ENCODE data around the gene HOXB13.

GRCh38 chr17:48715496-48716399 is 12.8 kb downstream of the HOXB13 start:
- TF ChIP-seq, protein P1, sequence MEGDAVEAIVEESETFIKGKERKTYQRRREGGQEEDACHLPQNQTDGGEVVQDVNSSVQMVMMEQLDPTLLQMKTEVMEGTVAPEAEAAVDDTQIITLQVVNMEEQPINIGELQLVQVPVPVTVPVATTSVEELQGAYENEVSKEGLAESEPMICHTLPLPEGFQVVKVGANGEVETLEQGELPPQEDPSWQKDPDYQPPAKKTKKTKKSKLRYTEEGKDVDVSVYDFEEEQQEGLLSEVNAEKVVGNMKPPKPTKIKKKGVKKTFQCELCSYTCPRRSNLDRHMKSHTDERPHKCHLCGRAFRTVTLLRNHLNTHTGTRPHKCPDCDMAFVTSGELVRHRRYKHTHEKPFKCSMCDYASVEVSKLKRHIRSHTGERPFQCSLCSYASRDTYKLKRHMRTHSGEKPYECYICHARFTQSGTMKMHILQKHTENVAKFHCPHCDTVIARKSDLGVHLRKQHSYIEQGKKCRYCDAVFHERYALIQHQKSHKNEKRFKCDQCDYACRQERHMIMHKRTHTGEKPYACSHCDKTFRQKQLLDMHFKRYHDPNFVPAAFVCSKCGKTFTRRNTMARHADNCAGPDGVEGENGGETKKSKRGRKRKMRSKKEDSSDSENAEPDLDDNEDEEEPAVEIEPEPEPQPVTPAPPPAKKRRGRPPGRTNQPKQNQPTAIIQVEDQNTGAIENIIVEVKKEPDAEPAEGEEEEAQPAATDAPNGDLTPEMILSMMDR (conservative IDR thresholded peaks at IDR 0.05; ENCODE audit: low read length) = no peak
- no peak for TF ChIP-seq EZH2phosphoT487 (IDR thresholded peaks at IDR 0.05; ENCODE audit: borderline replicate concordance, low read depth, low read length)
